MCF 10A (cell line): ENCODE measurements around the gene HMCES. TPM values are rescaled to one million over a fixed set of nuclear protein-coding genes. Genes with fewer than 3 reads are reported as not detected.

ENCODE experiments used
- BruUV-seq: library from RNA; stranded (reverse); fragments of 400-500 nt; replicated peaks from 2 replicates; lab custom pipeline; 2021; lab: Mats Ljungman, UMichigan
- CTCF ChIA-PET: fragments of 300-600 bp; sonication (Branson Sonifier 250); formaldehyde crosslinking; extraction: SDS; loops from one replicate; lab custom pipeline; 2021; ENCODE audit warnings: antibody characterized with exemption, inconsistent platforms; lab: Yijun Ruan, JAX
- POLR2A ChIA-PET: fragments of 300-600, 350-650 bp; sonication (Branson Sonifier 250); formaldehyde crosslinking; extraction: SDS; loops from one replicate; lab custom pipeline; 2020; ENCODE audit warnings: antibody characterized with exemption, inconsistent platforms; lab: Yijun Ruan, JAX
- DNase-seq: peaks from one replicate; pipeline ENCODE4 v3.0.0-alpha.2; 2018; ENCODE audit not compliant: unreplicated experiment
- H3K27ac Mint-ChIP-seq: one replicate; pipeline ENCODE4 v1.8.0; 2022; ENCODE audit warnings: mild to moderate bottlenecking, low read depth, mixed read lengths; ENCODE audit not compliant: unreplicated experiment
- H3K27me3 Mint-ChIP-seq: one replicate; pipeline ENCODE4 v1.8.0; 2022; ENCODE audit warnings: mixed read lengths; ENCODE audit not compliant: insufficient read depth, unreplicated experiment
- H3K36me3 Mint-ChIP-seq: one replicate; pipeline ENCODE4 v1.8.0; 2022; ENCODE audit warnings: mild to moderate bottlenecking, moderate library complexity, mixed read lengths; ENCODE audit not compliant: insufficient read depth, unreplicated experiment
- H3K4me1 Mint-ChIP-seq: one replicate; pipeline ENCODE4 v1.8.0; 2022; ENCODE audit warnings: mixed read lengths; ENCODE audit not compliant: insufficient read depth, unreplicated experiment
- H3K4me3 Mint-ChIP-seq: one replicate; pipeline ENCODE4 v1.8.0; 2022; ENCODE audit warnings: mild to moderate bottlenecking, moderate library complexity, mixed read lengths; ENCODE audit not compliant: unreplicated experiment
- H3K9me3 Mint-ChIP-seq: one replicate; pipeline ENCODE4 v1.8.0; 2022; ENCODE audit warnings: mixed read lengths; ENCODE audit not compliant: unreplicated experiment
- intact Hi-C: fragments of 100-400 bp; cut with micrococcal nuclease; formaldehyde crosslinking; loops from 2 replicates; pipeline ENCODE4 v1.14.1; 2022
- total RNA-seq: library from RNA; stranded (reverse); gene quantifications from 2 replicates; pipeline ENCODE4 v1.2.3, GENCODE V29; 2022
- TF ChIP-seq, protein P1 (sequence below): fragments of 200-600 bp; IDR thresholded peaks from one replicate; pipeline ENCODE4 v1.8.0; 2022; ENCODE audit warnings: antibody characterized with exemption, mild to moderate bottlenecking; ENCODE audit not compliant: unreplicated experiment

HMCES gene
- total RNA-seq, 1 experiment from 2014 or later: 42.8 TPM

DNA sequence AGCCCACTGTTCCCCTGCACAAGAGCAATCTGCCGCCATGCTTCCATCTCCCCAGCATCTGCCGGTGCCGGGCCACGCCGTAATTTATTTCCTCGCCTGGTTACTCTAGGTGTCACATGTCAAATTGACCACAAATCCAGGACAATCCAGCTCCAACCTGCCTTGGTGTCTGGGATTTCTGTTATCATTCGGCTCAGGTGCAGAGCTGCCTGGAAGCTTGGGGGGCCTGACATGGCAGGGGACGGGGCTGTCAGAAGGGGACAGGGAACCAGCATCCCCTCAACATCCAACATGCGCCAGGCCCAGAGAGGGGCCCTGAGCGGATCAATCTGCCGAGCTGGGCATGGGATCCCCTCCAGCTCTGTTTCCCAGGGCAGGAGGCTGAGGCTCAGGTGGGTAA is 47.9 kb downstream of the HMCES start:
- H3K4me3 Mint-ChIP-seq: no peak overlapping the region
- no peak for DNase-seq
- TF ChIP-seq, protein P1, sequence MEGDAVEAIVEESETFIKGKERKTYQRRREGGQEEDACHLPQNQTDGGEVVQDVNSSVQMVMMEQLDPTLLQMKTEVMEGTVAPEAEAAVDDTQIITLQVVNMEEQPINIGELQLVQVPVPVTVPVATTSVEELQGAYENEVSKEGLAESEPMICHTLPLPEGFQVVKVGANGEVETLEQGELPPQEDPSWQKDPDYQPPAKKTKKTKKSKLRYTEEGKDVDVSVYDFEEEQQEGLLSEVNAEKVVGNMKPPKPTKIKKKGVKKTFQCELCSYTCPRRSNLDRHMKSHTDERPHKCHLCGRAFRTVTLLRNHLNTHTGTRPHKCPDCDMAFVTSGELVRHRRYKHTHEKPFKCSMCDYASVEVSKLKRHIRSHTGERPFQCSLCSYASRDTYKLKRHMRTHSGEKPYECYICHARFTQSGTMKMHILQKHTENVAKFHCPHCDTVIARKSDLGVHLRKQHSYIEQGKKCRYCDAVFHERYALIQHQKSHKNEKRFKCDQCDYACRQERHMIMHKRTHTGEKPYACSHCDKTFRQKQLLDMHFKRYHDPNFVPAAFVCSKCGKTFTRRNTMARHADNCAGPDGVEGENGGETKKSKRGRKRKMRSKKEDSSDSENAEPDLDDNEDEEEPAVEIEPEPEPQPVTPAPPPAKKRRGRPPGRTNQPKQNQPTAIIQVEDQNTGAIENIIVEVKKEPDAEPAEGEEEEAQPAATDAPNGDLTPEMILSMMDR: no peak
- H3K27me3 Mint-ChIP-seq: no peaks in the 10 kb centered on the region
- CTCF ChIA-PET: interaction anchor here (1.0 kb wide), 1 partner anchor 10 kb away, joined by 5 read pairs; a partner anchor contains a TSS
- POLR2A ChIA-PET: interaction anchor here (1.1 to 1.3 kb wide), 3 partner anchors 10 to 16 kb away, joined by 3 to 6 read pairs (median 3); a partner anchor contains a TSS
- intact Hi-C loops: no loop called here
- H3K36me3 Mint-ChIP-seq: no peaks in the 10 kb centered on the region
- no peak overlapping the region for H3K27ac Mint-ChIP-seq
- no peaks in the 10 kb centered on the region for H3K4me1 Mint-ChIP-seq
- no TSS peak for BruUV-seq
- no peaks in the 10 kb centered on the region for H3K9me3 Mint-ChIP-seq

DNA sequence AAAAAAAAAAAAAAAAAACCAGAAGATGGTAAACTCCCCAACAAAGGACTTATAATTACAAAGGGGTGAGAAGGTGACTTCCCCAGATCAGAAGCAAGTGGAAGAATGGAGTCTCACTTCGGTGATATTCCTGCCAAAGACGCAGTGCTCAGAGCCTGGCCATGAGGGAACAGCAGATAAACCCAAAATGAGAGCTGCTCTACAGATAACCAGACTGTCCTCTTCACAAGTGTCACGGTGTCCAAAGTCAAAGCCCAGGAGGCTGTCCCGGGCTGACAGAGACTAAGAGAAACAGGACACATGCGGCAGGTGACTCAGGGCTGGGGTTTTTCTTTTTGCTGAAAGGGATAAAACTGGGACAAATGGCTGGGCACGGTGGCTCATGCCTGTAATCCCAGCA is 48.8 kb downstream of the HMCES start:
- CTCF ChIA-PET: interaction anchor here (0.7 kb wide), 1 partner anchor 18 kb away, joined by 3 read pairs; no protein-coding TSS in a partner anchor
- BruUV-seq: no TSS peak
- Mint-ChIP-seq H3K27me3 (no peaks in the 10 kb centered on the region), H3K36me3 (no peaks in the 10 kb centered on the region), H3K4me3 (no peak overlapping the region), H3K27ac (no peak overlapping the region), H3K4me1 (no peaks in the 10 kb centered on the region), H3K9me3 (no peaks in the 10 kb centered on the region)
- POLR2A ChIA-PET: interaction anchor here (1.3 kb wide), 1 partner anchor 17 kb away, joined by 3 read pairs; no protein-coding TSS in a partner anchor
- TF ChIP-seq, protein P1: no peak
- no peak for DNase-seq
- intact Hi-C loops: no loop called here

- H3K36me3 Mint-ChIP-seq: no peaks in the 10 kb centered on the region
- no peak for DNase-seq
- no TSS peak for BruUV-seq
- no peaks in the 10 kb centered on the region for H3K9me3 Mint-ChIP-seq
- ChIA-PET CTCF (interaction anchor here (0.6 to 1.9 kb wide), 5 partner anchors 10 to 497 kb away, joined by 3 to 7 read pairs (median 3); a partner anchor contains a TSS), POLR2A (interaction anchor here (0.6 kb wide), 1 partner anchor 300 kb away, joined by 5 read pairs; no protein-coding TSS in a partner anchor)
- no peak overlapping the region for H3K4me3 Mint-ChIP-seq
- H3K4me1 Mint-ChIP-seq: no peaks in the 10 kb centered on the region
- intact Hi-C loops: no loop called here
- H3K27me3 Mint-ChIP-seq: no peaks in the 10 kb centered on the region
- TF ChIP-seq, protein P1: no peak
- H3K27ac Mint-ChIP-seq: no peak overlapping the region
Measured at GRCh38 chr3:129329858-129330257, 51.2 kb downstream of the HMCES start.

- CTCF ChIA-PET: no interaction called here
Measured at GRCh38 chr3:129330409-129330808, 51.7 kb downstream of the HMCES start.

More at GRCh38 chr3:129330409-129330808, 51.7 kb downstream of the HMCES start:
- DNase-seq: no peak
- POLR2A ChIA-PET: no interaction called here
- Mint-ChIP-seq H3K27ac (no peak overlapping the region), H3K9me3 (no peaks in the 10 kb centered on the region), H3K4me1 (no peaks in the 10 kb centered on the region), H3K27me3 (no peaks in the 10 kb centered on the region), H3K36me3 (no peaks in the 10 kb centered on the region), H3K4me3 (no peak overlapping the region)
- intact Hi-C loops: no loop called here
- no TSS peak for BruUV-seq
- TF ChIP-seq, protein P1: no peak
